Measurements from ENCODE around the gene GTF3C1.
A peak's percentile ranks its signal among the peaks of the same experiment; 100 is the strongest.

- no peak for TF ChIP-seq CTCF (IDR thresholded peaks at IDR 0.05 in 8 of 11, conservative IDR thresholded peaks at IDR 0.05 in 3 of 11)
- no peak for TF ChIP-seq POLR2A (IDR thresholded peaks at IDR 0.05)
- peak in 1 of 3 donors; percentile 10 for TF ChIP-seq POLR2AphosphoS5 (IDR thresholded peaks at IDR 0.05)
Observed at GRCh38 chr16:27485811-27486210, 63.9 kb downstream of the GTF3C1 start.
